ENCODE data around the gene FER.

Gene FER

GRCh38 chr5:108820983-108821382 lies 73.3 kb downstream of the FER start:
- Histone ChIP-seq H3F3A (ENCODE audit: insufficient read depth, low read length) (no peaks in the 10 kb centered on the region), H3K9me2 (ENCODE audit: low read depth, low read length) (no peaks in the 10 kb centered on the region), H3K27me3 (ENCODE audit: insufficient read depth, low read length) (no peaks in the 10 kb centered on the region), H3K79me2 (ENCODE audit: insufficient read depth, low read length) (no peaks in the 10 kb centered on the region), H4K20me1 (ENCODE audit: insufficient read depth, low read length) (no peaks in the 10 kb centered on the region), H3K9me3 (ENCODE audit: low read length) (no peaks in the 10 kb centered on the region), H3K4me3 (ENCODE audit: low read depth, low read length, poor library complexity, severe bottlenecking) (no peak overlapping the region), H3K4me2 (ENCODE audit: low read length) (no peak overlapping the region), H3K9ac (ENCODE audit: low read length) (no peak overlapping the region), H3K27ac (ENCODE audit: low read depth, low read length, poor library complexity, severe bottlenecking) (no peak overlapping the region), H3K4me1 (ENCODE audit: insufficient read depth, low read length, severe bottlenecking) (no peaks in the 10 kb centered on the region), H2AFZ (ENCODE audit: low read length) (no peak overlapping the region), H3K36me3 (ENCODE audit: insufficient read depth, low read length) (no peaks in the 10 kb centered on the region)
- TF ChIP-seq CTCF (IDR thresholded peaks at IDR 0.05; ENCODE audit: low read length), result no peak

GRCh38 chr5:108822211-108822947 lies 74.7 kb downstream of the FER start:
- Histone ChIP-seq H2AFZ (ENCODE audit: low read length) (no peak overlapping the region), H3K9me3 (ENCODE audit: low read length) (no peaks in the 10 kb centered on the region), H3K4me1 (ENCODE audit: insufficient read depth, low read length, severe bottlenecking) (no peaks in the 10 kb centered on the region), H3K4me2 (ENCODE audit: low read length) (no peak overlapping the region), H3K27ac (ENCODE audit: low read depth, low read length, poor library complexity, severe bottlenecking) (no peak overlapping the region), H3K27me3 (ENCODE audit: insufficient read depth, low read length) (no peaks in the 10 kb centered on the region), H3K4me3 (ENCODE audit: low read depth, low read length, poor library complexity, severe bottlenecking) (no peak overlapping the region), H3F3A (ENCODE audit: insufficient read depth, low read length) (no peaks in the 10 kb centered on the region), H3K9ac (ENCODE audit: low read length) (no peak overlapping the region), H4K20me1 (ENCODE audit: insufficient read depth, low read length) (no peaks in the 10 kb centered on the region), H3K79me2 (ENCODE audit: insufficient read depth, low read length) (no peaks in the 10 kb centered on the region), H3K9me2 (ENCODE audit: low read depth, low read length) (no peaks in the 10 kb centered on the region), H3K36me3 (ENCODE audit: insufficient read depth, low read length) (no peaks in the 10 kb centered on the region)
- TF ChIP-seq EZH2 (IDR thresholded peaks at IDR 0.05; ENCODE audit: borderline replicate concordance, low read length) (no peak), CTCF (IDR thresholded peaks at IDR 0.05; ENCODE audit: low read length) (no peak)

- Histone ChIP-seq H3K4me1 (ENCODE audit: insufficient read depth, low read length, severe bottlenecking) (no peaks in the 10 kb centered on the region), H3K4me2 (ENCODE audit: low read length) (no peak overlapping the region), H3K36me3 (ENCODE audit: insufficient read depth, low read length) (no peaks in the 10 kb centered on the region), H3K9me2 (ENCODE audit: low read depth, low read length) (no peaks in the 10 kb centered on the region), H3K27me3 (ENCODE audit: insufficient read depth, low read length) (no peaks in the 10 kb centered on the region), H3K9ac (ENCODE audit: low read length) (no peak overlapping the region), H3K9me3 (ENCODE audit: low read length) (no peaks in the 10 kb centered on the region), H4K20me1 (ENCODE audit: insufficient read depth, low read length) (no peaks in the 10 kb centered on the region), H3K4me3 (ENCODE audit: low read depth, low read length, poor library complexity, severe bottlenecking) (no peak overlapping the region), H3F3A (ENCODE audit: insufficient read depth, low read length) (no peaks in the 10 kb centered on the region), H2AFZ (ENCODE audit: low read length) (no peak overlapping the region), H3K27ac (ENCODE audit: low read depth, low read length, poor library complexity, severe bottlenecking) (no peak overlapping the region), H3K79me2 (ENCODE audit: insufficient read depth, low read length) (no peaks in the 10 kb centered on the region)
- TF ChIP-seq EZH2 (IDR thresholded peaks at IDR 0.05; ENCODE audit: borderline replicate concordance, low read length) (no peak), CTCF (IDR thresholded peaks at IDR 0.05; ENCODE audit: low read length) (no peak)
Measured at GRCh38 chr5:108827131-108827530, 79.4 kb downstream of the FER start.
